ENCODE measurements around the gene MRPL55. TPM values are rescaled to one million over a fixed set of nuclear protein-coding genes. Genes with fewer than 3 reads are reported as not detected.

MRPL55 gene
- polyA plus RNA-seq, 1 experiment: 80.8 TPM

DNA sequence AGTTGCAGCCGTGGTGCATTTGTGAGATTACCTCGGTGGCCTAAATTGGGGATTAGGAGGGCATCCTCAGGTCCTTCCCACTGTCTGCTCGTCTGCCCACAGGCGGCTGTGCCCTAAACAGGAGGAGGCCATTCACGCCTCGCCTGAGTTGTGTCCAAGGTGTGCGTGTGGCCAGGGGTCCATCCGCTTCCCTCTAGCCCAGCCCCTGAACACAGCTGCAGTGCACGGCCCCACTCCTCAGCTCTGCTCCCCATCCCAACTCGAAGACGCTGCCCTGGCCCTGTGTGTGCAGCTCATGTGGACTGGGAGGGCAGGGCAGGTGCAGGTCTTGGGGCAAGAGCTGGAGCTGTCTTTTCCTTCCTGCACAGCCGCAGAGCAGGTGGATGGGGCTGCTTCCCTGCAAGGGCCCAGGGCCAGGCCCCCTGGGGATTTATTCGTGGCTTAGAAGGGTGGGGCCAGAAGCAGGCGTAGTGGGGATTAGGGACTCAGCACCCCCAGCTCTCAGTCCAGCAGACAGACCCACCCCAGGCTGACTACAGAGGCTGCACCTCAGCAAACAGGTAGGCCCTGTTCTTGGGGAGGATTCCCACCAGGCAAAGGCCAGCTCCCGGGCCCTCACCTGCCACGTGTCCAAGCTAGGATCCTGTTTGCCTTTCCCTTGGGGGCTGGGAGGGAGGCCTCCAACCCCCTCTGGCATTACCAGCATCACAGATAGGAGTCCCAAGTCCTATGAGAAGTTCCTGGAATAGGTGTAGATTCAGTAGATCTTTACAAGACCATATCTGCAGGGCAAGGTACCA is 35.3 kb upstream of the MRPL55 start:
- Histone ChIP-seq H3K36me3 (ENCODE audit: control insufficient read depth, insufficient read depth, low read length) (peaks cover 27% of the 10 kb centered on the region), H3K27me3 (ENCODE audit: control insufficient read depth, insufficient read depth, low read length) (no peaks in the 10 kb centered on the region), H3K4me3 (ENCODE audit: low read depth, low read length) (no peak overlapping the region)
- TF ChIP-seq, protein P1, sequence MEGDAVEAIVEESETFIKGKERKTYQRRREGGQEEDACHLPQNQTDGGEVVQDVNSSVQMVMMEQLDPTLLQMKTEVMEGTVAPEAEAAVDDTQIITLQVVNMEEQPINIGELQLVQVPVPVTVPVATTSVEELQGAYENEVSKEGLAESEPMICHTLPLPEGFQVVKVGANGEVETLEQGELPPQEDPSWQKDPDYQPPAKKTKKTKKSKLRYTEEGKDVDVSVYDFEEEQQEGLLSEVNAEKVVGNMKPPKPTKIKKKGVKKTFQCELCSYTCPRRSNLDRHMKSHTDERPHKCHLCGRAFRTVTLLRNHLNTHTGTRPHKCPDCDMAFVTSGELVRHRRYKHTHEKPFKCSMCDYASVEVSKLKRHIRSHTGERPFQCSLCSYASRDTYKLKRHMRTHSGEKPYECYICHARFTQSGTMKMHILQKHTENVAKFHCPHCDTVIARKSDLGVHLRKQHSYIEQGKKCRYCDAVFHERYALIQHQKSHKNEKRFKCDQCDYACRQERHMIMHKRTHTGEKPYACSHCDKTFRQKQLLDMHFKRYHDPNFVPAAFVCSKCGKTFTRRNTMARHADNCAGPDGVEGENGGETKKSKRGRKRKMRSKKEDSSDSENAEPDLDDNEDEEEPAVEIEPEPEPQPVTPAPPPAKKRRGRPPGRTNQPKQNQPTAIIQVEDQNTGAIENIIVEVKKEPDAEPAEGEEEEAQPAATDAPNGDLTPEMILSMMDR (IDR thresholded peaks at IDR 0.05; ENCODE audit: insufficient read depth, low read depth, low read length): no peak
- ChIA-PET CTCF (interaction anchor here (2.3 kb wide), 1 partner anchor 14 kb away, joined by 10 read pairs; no protein-coding TSS in a partner anchor), POLR2A (no interaction called here)
- no peak for DNase-seq (ENCODE audit: low read depth)

DNA sequence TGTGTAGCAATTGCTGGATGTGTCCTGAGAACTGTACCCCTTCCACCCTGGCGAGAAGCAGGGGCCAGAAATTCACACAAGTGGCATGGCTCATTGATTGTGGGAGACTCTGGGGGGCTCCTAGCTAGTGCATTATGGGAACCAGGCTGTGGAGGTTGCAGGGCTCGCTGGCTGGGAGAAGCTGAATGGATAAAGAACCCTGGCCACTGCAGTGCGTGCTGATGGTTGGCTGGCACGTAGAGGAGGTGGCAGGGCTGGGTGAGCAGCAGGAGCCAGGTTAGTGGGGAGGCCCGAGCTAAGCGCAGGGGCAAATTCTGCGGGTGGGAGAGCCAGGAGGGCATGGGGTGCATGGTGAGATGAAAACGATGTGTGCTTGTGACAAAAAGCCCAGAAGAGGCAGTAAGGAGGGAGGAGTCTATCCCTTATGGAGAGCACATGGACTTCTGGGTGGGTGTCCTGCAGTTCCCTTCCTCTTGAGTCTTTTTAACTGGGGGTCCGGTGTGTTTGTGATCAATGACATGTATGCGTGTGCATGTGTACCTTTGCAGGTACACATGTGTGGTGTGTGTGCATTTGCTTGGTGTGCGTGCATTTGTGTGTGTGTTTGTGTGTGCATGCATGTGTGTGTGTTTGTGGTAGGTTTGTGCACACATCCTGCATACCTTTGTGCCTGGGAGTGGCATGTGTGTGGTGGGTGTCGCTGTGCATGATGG is 34.5 kb upstream of the MRPL55 start:
- ChIA-PET POLR2A (no interaction called here), CTCF (interaction anchor here (1.1 to 2.3 kb wide), 2 partner anchors 13 to 22 kb away, joined by 8 to 10 read pairs; partner anchors contain the start of gene IBA57)
- peaks cover 27% of the 10 kb centered on the region for H3K36me3 ChIP-seq (ENCODE audit: control insufficient read depth, insufficient read depth, low read length)
- no peaks in the 10 kb centered on the region for H3K27me3 ChIP-seq (ENCODE audit: control insufficient read depth, insufficient read depth, low read length)
- no peak overlapping the region for H3K4me3 ChIP-seq (ENCODE audit: low read depth, low read length)
- no peak for DNase-seq (ENCODE audit: low read depth)
- TF ChIP-seq, protein P1 (IDR thresholded peaks at IDR 0.05; ENCODE audit: insufficient read depth, low read depth, low read length): no peak

DNA sequence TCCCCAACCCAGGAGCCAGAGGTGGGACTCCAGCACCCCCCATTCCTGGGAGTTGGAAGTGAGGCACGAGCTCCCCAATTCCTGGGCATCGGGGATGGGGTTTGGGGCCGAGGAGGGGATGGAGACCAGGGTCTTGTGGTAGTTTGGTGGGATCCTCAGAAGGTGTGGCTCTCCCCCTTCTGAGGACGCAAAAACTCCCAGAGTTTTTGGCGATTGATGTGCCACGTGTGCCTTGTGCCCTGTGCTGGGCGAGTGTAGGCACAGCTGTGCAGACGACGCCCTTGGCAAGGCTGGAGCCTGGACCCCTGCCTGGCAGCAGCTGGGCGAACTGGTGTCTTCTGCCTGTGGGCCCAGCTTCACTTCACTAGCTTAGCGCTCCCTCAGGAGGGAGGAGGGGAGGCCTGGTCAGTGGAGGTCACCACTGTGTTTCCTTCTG is 33.6 kb upstream of the MRPL55 start:
- no peak overlapping the region for H3K4me3 ChIP-seq (ENCODE audit: low read depth, low read length)
- DNase-seq (ENCODE audit: low read depth): no peak
- CTCF ChIA-PET: interaction anchor here (1.1 to 2.3 kb wide), 2 partner anchors 12 to 23 kb away, joined by 8 to 10 read pairs; partner anchors contain the start of gene IBA57
- H3K27me3 ChIP-seq (ENCODE audit: control insufficient read depth, insufficient read depth, low read length): no peaks in the 10 kb centered on the region
- TF ChIP-seq, protein P1 (IDR thresholded peaks at IDR 0.05; ENCODE audit: insufficient read depth, low read depth, low read length): no peak
- peaks cover 21% of the 10 kb centered on the region for H3K36me3 ChIP-seq (ENCODE audit: control insufficient read depth, insufficient read depth, low read length)
- POLR2A ChIA-PET: interaction anchor here (0.5 to 0.6 kb wide), 2 partner anchors 17 to 23 kb away, joined by 3 to 14 read pairs; partner anchors contain the start of gene IBA57

DNA sequence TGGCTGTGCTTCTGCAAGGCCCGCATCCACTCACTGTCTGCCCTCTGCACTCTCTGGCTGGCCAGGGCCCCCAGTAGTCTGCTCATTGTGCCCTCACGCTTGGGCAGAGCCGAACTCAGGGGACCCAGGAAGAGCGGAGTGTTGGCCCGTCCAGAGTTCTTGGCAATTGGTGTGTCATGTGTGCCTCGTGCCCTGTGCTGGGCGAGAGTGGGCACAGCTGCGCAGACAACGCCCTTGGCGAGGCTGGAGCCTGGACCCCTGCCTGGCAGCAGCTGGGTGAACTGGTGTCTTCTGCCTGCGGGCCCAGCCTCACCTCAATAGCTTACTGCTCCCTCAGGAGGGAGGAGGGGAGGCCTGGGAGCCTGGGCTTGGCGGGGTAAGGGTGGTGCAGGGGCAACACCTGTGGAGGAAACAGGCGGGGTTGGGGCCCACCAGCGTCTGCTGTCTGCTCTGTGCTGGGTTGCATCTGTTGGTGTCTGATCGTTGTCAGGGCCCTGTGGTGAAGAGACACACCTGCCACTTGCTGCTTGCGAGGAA is 33.1 kb upstream of the MRPL55 start:
- peaks cover 18% of the 10 kb centered on the region for H3K36me3 ChIP-seq (ENCODE audit: control insufficient read depth, insufficient read depth, low read length)
- ChIA-PET CTCF (interaction anchor here (1.0 to 2.3 kb wide), 3 partner anchors 11 to 24 kb away, joined by 3 to 10 read pairs (median 8); partner anchors contain the start of gene IBA57), POLR2A (interaction anchor here (0.6 to 0.7 kb wide), 2 partner anchors 18 to 24 kb away, joined by 3 read pairs; no protein-coding TSS in a partner anchor)
- no peaks in the 10 kb centered on the region for H3K27me3 ChIP-seq (ENCODE audit: control insufficient read depth, insufficient read depth, low read length)
- H3K4me3 ChIP-seq (ENCODE audit: low read depth, low read length): peak overlapping the region; percentile 9
- TF ChIP-seq, protein P1 (IDR thresholded peaks at IDR 0.05; ENCODE audit: insufficient read depth, low read depth, low read length): no peak
- no peak for DNase-seq (ENCODE audit: low read depth)
